Measurements from ENCODE around the gene CAMK1G. TPM values are rescaled to one million over a fixed set of nuclear protein-coding genes. Genes with fewer than 3 reads are reported as not detected.

CAMK1G gene
- polyA plus RNA-seq, 1 donor from 2014 or later = 3.0 TPM

DNA sequence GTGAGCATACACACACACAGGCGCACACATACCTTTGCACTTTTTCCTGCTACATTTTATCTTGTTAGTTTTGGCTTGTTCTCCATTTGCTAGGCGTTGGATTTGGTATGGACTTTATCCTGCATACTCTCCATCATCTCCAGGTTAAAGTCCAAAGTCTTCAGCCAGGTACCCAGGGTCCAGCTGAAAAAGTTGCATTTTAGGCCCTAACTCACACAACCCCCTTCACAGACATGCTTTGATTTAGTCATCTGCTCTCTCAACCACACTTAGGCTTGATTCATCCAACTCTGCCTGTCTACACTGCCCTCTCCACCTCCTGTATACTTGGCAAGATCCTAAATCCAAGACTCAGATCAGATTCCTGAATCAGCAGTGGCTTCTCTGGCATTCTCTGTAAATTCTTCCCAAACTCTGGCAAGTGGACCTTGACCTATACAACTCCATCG is 79.4 kb downstream of the CAMK1G start:
- no peak overlapping the region for H3K4me2 ChIP-seq (ENCODE audit: low read length)
- TF ChIP-seq EZH2 (IDR thresholded peaks at IDR 0.05; ENCODE audit: borderline replicate concordance, insufficient read depth, low read length, poor library complexity, severe bottlenecking) (no peak), SMC3 (conservative IDR thresholded peaks at IDR 0.05; ENCODE audit: poor library complexity) (no peak)
- TF ChIP-seq, protein P1, sequence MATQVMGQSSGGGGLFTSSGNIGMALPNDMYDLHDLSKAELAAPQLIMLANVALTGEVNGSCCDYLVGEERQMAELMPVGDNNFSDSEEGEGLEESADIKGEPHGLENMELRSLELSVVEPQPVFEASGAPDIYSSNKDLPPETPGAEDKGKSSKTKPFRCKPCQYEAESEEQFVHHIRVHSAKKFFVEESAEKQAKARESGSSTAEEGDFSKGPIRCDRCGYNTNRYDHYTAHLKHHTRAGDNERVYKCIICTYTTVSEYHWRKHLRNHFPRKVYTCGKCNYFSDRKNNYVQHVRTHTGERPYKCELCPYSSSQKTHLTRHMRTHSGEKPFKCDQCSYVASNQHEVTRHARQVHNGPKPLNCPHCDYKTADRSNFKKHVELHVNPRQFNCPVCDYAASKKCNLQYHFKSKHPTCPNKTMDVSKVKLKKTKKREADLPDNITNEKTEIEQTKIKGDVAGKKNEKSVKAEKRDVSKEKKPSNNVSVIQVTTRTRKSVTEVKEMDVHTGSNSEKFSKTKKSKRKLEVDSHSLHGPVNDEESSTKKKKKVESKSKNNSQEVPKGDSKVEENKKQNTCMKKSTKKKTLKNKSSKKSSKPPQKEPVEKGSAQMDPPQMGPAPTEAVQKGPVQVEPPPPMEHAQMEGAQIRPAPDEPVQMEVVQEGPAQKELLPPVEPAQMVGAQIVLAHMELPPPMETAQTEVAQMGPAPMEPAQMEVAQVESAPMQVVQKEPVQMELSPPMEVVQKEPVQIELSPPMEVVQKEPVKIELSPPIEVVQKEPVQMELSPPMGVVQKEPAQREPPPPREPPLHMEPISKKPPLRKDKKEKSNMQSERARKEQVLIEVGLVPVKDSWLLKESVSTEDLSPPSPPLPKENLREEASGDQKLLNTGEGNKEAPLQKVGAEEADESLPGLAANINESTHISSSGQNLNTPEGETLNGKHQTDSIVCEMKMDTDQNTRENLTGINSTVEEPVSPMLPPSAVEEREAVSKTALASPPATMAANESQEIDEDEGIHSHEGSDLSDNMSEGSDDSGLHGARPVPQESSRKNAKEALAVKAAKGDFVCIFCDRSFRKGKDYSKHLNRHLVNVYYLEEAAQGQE (IDR thresholded peaks at IDR 0.05; ENCODE audit: borderline replicate concordance) = no peak
- H3K9me2 ChIP-seq (ENCODE audit: insufficient read depth, low read length) = no peaks in the 10 kb centered on the region
- H3F3A ChIP-seq (ENCODE audit: insufficient read depth, low read length, poor library complexity, severe bottlenecking) = no peaks in the 10 kb centered on the region
- no peaks in the 10 kb centered on the region for H3K9me3 ChIP-seq (ENCODE audit: low read length)
- H3K27ac ChIP-seq (ENCODE audit: low read length) = no peak overlapping the region
- H3K9ac ChIP-seq (ENCODE audit: low read length) = no peak overlapping the region
- no peaks in the 10 kb centered on the region for H3K36me3 ChIP-seq (ENCODE audit: insufficient read depth, low read length)
- H3K4me3 ChIP-seq (ENCODE audit: low read length) = no peak overlapping the region
- no peak overlapping the region for H2AFZ ChIP-seq (ENCODE audit: low read depth, low read length)
- H3K79me2 ChIP-seq (replicated peaks; ENCODE audit: insufficient read depth, low read length) = no peaks in the 10 kb centered on the region
- H3K27me3 ChIP-seq (ENCODE audit: insufficient read depth, low read depth, low read length) = no peaks in the 10 kb centered on the region
- H4K20me1 ChIP-seq (ENCODE audit: insufficient read depth) = no peaks in the 10 kb centered on the region

Other genes with a start within 250 kb of the CAMK1G start
- gene LAMB3, start 68.7 kb downstream of the CAMK1G start, polyA plus RNA-seq = 4.6 and 5.8 TPM in 2 replicates
- gene G0S2, start 91.7 kb downstream of the CAMK1G start, polyA plus RNA-seq = 0.33 TPM in 1 of 2 replicates, not detected in the other
- not detected in 2 replicates for gene HSD11B1, start 121.1 kb downstream of the CAMK1G start, polyA plus RNA-seq
- not detected in 2 replicates for gene TRAF3IP3, start 172.3 kb downstream of the CAMK1G start, polyA plus RNA-seq
- 1.4 and 2.8 TPM in 2 replicates for gene C1orf74, start 200.8 kb downstream of the CAMK1G start, polyA plus RNA-seq
- gene IRF6, start 222.4 kb downstream of the CAMK1G start, polyA plus RNA-seq = not detected in 2 replicates
- 6.1 and 6.2 TPM in 2 replicates for gene UTP25, start 244.3 kb downstream of the CAMK1G start, polyA plus RNA-seq